ENCODE results near the gene TIPARP.
"Not testable (repeated sequence)": the region's sequence is repeated elsewhere in the genome, so short reads cannot be mapped to it uniquely, and the experiment has no call there.

The TIPARP gene

GRCh38 chr3:156652661-156653060 lies 21.7 kb upstream of the TIPARP start:
- DNase-seq: not testable (repeated sequence)

GRCh38 chr3:156654834-156655233 lies 19.6 kb upstream of the TIPARP start:
- no peak for DNase-seq

GRCh38 chr3:156655819-156656550 lies 18.4 kb upstream of the TIPARP start:
- no peak for DNase-seq

- no peak for DNase-seq
Measured at GRCh38 chr3:156657440-156657839, 16.9 kb upstream of the TIPARP start.

GRCh38 chr3:156657862-156658731 lies 16.3 kb upstream of the TIPARP start:
- no peak for DNase-seq

GRCh38 chr3:156658732-156659090 lies 15.7 kb upstream of the TIPARP start:
- DNase-seq: no peak

GRCh38 chr3:156659260-156659659 lies 15.1 kb upstream of the TIPARP start:
- no peak for DNase-seq

- DNase-seq: no peak
Measured at GRCh38 chr3:156661155-156661554, 13.2 kb upstream of the TIPARP start.

GRCh38 chr3:156664011-156664830 lies 10.2 kb upstream of the TIPARP start:
- DNase-seq: no peak

GRCh38 chr3:156664831-156665178 lies 9.6 kb upstream of the TIPARP start:
- no peak for DNase-seq

- no peak for DNase-seq
Measured at GRCh38 chr3:156665291-156665690, 9.1 kb upstream of the TIPARP start.

- no peak for DNase-seq
Measured at GRCh38 chr3:156666073-156666472, 8.3 kb upstream of the TIPARP start.

- DNase-seq: no peak
Measured at GRCh38 chr3:156668073-156668763, 6.2 kb upstream of the TIPARP start.

GRCh38 chr3:156670077-156670476 lies 4.3 kb upstream of the TIPARP start:
- no peak for DNase-seq

- no peak for DNase-seq
Measured at GRCh38 chr3:156670652-156671051, 3.7 kb upstream of the TIPARP start.

- no peak for DNase-seq
Measured at GRCh38 chr3:156673732-156674045, 701 bp upstream of the TIPARP start.

- no peak for DNase-seq
Measured at GRCh38 chr3:156674911-156675829, 780 bp downstream of the TIPARP start.

- DNase-seq: peak; percentile 51
Measured at GRCh38 chr3:156675830-156676767, 1.7 kb downstream of the TIPARP start.

GRCh38 chr3:156676768-156677479 lies 2.5 kb downstream of the TIPARP start:
- DNase-seq: no peak

- no peak for DNase-seq
Measured at GRCh38 chr3:156677536-156677935, 3.1 kb downstream of the TIPARP start.
